Hypothalamus (tissue), 51 donors: ENCODE data around the gene OR10J1.
"Not testable (repeated sequence)": the region's sequence is repeated elsewhere in the genome, so short reads cannot be mapped to it uniquely, and the experiment has no call there.

Experiments
- DNase-seq, 51 donors: peaks; one replicate each; lab custom pipeline; 2025; lab: John Stamatoyannopoulos, UW

OR10J1 gene, protein sequence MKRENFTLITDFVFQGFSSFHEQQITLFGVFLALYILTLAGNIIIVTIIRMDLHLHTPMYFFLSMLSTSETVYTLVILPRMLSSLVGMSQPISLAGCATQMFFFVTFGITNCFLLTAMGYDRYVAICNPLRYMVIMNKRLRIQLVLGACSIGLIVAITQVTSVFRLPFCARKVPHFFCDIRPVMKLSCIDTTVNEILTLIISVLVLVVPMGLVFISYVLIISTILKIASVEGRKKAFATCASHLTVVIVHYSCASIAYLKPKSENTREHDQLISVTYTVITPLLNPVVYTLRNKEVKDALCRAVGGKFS

DNA sequence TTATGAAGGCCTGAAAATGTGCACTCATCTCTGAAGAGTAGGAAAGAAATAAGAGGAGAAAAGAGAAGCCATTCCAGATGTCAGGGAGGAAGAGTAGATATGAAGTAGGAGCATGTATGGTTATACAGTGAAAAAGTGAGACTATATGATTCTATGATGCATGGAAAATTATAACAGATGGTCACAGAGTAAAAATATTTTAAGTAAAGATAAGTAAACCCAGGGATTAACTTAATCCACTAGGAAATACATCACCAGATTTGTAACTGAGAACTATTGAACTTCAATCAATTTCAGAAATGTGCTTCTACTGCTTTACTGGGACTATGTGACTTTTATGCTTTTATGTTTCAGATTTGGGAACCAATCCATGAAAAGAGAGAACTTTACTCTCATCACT is at the start of gene OR10J1:
TSS of gene OR10J1 (plus strand) at position 301 of the 400 bp plus-strand sequence. CDS start at position 371, 70 bp downstream.
- DNase-seq: no peak

DNA sequence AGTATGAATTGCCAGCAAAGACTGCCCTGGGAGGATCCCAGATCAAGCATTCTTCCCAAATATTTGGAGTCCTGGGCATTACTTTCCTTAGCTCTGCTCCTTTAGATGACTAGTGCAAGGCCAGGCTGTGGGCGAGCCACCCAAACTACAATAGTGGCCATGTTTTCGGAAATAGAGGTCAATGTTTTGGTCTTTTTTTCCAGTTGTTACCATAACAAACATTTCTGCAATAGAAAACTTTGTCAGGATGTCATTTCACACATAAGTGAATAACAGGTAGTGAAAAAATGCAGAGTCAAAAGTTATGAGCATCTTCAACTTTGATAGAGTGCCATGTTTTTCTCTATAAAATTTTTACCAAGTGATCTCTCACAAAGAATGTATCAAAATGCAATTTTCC is 32.7 kb upstream of the OR10J1 start:
- DNase-seq: no peak

DNA sequence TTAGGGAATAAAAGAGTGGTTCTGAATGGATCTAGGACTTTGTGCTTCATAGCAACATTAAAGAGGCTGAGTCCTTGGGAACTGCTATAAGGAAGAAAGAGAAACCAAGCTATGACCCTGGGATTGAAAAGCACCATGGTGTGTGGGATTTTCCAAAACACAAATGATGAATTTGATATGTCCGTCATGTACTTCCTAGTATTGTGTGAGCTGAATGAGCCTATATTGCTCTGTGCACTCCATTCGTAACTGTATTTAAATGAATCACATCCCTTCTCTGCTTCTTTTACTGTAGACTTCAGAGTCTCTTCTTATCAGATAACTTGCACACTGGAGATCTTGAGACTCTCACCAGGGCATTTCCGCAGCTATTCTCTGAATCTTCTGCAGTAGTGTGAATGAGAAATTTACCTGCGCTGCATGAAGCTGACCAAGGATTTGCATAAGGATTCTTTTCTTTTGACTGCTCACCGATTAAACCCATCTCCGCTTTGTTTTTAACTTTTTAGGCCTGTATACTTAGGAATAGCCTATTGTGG is 30.6 kb upstream of the OR10J1 start:
- no peak for DNase-seq

DNA sequence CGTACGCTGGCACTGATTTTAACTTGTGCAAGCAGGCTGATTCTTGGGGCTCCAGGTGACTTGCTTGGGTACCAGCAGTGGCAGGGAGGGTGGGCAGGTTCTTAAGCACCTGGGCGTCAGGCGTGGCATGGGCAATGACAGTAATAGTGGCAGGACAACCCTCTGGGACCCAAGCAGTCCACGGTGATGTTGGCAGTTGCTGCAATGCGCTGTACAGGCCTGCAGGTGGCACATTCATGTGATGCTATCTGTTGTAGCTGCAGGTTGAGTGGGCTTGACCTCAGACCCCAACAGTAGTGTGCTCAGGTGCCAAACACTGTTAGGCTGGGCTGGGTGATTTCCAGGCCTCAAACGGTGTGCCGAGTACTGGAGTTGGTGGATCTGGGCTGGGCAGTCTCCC is 17.7 kb upstream of the OR10J1 start:
- DNase-seq: no peak

DNA sequence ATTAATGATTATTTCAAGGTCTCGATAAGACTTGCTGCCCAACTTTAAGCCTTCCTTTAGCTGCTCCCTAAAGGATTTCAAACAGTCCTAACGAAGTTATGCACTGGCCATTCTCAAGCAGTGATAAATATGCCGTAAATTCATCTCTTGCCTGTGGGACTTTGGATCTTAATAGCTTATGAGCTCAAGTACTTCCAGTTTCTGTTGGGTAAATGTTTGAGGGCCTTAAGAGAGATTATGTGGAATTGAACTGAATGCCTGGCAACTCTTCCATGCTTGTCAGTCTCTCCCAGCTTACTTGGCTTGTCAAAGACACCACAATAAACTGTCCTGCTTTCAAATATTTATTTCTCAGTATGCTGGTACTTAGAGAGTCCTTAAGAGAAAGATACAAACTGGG is 11.0 kb upstream of the OR10J1 start:
- DNase-seq: no peak

DNA sequence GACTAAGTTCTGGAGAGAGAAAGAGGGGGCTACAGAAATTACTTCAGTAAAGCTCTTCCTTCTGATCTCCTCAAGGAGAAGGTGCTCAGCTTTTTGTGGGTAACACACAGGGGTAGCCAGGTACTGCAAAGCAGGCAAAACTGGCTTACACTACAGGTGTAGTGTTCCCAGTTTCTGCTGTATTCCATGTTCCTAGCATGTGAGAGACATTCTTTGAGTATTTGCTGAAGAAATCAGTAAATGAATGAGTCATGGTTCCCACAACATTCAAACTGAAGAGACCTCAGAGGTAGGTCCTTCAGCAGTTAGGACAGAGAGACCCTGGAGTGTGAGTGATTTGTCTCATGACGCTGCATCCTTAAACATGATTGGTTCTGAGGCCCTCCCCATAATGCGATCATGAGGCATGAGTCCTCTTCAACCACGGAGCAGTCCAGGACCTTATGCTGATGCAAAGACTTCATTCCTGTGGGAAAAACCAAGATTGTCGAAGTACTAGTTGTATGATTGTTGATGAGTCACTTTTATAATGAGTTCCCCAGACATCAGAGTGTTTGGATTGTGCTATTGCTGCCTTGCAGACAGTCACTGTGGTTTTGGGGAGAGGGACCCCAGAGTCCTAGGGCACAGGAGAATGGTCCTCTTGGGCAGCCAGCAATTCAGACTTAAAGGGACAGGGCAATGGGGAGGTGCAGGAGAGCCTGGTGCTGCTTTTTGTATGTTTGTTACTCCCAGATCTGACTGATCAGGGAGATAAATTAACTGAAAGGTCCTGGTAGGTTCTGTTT is 10.3 kb upstream of the OR10J1 start:
- no peak for DNase-seq

DNA sequence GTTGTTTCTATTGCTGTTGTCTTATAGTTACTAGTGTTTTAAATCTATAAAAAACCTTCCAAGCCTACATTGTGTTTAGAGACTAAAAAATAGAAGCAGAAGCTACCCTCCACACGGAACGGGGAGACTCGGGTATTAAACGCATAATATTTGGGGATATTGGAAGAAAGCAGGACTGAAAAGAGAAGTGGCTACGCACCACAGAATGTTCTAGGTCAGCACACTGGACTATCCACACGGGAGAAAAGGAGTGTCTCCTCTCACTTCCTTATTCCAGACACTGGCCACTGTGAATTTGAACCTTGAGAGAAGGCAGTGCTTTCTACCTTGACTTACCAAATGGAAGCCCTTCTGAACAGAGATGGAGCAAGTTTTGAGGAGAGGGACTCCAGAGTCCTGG is 8.5 kb upstream of the OR10J1 start:
- DNase-seq: peak in 4 of 51 donors; percentile 1 to 10 (median 2)

DNA sequence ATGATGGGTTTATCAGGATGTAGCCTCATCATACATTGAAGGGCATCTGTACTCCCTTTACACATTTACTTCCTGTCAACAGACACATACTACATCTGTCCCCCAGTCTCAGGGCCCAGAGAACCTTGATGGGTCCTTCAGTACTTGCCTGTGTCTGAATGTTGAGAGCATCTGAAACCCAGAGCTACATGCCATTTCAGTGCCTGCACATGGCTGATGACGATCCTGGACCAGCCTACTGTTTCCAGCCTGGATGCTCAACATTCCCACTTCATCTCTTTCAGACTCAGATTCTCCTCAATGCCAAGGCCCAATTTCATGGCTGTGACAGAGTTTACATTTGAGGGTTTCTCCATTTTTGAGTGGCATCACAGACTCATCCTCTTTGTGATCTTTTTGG is 7.6 kb upstream of the OR10J1 start, which contains the start of gene OR10J4:
TSS of gene OR10J4 (plus strand) at position 301 of the 400 bp plus-strand sequence.
- DNase-seq: no peak

DNA sequence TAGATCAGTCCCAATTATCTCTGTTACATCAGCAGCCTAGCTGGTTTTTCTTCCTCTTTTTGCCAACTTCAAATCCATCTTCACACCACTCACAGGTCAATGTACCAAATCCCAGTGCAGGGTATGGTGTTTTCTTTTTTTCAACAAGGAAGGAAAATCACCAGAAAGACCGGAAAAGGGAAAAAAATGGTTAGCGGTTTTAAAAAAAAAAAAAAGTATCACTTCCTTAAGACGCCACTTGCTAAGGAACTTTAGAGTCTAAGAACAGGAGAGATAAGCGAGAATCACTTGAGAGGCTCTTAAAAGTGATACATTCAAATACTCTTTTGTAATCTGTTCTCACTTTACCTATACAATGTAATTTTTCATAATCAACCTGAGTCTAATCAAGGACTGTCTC is 3.1 kb upstream of the OR10J1 start:
- DNase-seq: no peak

DNA sequence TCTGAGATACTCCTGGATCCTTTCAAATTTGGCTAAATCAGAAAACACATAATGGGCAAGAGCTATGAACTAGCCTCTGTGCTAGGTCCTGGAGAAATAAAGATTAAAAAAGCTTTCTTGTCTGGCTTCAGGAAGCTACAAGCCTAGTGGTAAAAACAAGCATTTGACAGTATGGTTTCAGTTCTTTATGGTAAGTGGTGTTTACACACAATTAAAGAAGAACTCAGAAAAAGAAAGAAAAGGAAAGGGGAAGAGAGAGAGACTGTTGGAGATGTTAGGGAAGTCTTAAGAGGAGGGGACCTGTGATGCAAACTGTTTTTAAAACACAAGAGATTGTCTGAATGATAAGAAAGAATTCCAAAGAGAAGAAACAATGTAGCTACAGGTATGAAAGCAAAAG is 1.8 kb downstream of the OR10J1 start:
- DNase-seq: no peak

DNA sequence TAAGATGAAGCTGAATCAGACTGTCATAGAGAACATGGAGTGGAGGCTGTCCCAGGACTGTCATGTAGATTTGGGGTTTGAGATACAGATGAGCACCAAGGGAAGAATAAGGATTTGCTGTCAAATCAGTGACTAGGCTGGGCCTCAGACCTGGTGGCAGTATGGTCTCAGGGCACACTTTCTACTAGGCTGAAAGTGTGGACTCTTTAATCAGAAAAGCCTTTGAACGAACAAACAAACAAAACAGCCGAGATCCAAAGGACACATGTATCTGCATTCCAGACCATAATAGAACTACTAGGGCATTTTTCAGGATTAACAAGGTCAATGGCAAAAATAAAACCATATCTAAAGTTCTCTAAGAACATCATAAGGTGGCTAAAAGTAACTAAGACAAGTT is 2.9 kb downstream of the OR10J1 start:
- DNase-seq: no peak

DNA sequence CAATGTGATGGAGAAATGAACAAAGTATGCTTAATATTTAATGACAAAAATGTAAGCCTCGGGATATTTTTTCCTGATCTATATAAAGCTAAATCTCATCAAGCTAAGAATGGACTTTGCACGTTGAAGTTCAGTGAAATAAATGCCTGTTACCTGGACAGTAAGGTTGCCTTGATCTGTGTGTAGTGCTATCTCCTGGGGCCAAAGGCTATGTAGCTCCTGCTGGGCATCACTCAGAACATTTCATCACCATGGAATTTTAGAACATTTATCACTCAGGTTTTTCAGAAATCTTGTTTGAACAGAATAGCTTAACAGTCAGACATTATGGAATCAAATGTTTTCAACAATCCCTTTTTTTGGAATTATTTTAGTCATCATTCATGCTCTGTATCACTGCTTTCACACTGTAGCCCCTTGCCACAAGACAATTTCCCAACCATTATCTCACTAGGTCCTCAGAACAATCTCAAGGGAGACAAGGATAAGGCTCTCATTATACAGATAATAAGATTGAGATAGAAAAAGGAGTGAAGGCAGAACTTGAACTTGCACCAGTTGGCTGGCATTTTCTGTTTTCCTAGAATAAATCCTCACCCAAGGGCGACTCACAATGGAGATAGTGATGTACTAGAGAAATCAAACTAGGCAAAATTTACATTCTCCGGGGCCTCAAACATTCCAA is 3.7 kb downstream of the OR10J1 start:
- DNase-seq: no peak

DNA sequence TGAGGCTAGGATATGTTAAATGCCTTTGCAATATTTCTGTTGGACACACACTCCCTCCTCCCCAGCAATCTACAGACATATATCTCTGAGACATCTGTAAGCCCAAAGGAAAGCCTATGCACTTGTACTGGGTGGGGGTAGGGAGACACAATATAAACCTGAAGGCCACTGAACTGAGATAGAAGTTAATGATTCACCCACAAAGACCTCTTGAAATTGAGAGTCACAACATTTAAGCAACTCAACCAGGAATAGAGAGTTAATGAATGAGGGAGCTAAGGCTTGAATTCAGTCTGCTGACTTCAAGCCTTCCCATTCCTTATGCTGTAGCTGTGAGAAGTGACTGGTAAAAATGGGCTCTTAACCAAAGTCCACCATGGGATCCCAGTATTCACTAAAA is 5.0 kb downstream of the OR10J1 start:
- DNase-seq: no peak

DNA sequence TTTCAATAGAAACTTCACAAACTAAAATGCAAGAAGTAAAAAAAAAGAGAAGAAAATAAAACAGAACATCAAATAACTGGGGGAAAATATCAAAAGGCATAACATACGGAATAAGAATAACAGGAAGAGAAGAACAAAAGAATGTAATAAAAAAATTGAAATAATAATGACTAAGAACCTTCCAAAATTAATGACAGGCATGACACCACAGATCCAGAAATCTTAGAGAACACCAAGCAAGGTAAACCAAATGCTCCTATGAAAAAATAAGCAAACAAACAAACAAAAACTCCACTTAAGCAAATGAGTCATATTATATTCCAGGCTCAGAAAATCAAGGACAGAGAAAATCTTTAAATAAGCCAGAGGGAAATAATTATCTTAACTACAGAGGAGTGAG is 8.7 kb downstream of the OR10J1 start:
- DNase-seq: no peak

DNA sequence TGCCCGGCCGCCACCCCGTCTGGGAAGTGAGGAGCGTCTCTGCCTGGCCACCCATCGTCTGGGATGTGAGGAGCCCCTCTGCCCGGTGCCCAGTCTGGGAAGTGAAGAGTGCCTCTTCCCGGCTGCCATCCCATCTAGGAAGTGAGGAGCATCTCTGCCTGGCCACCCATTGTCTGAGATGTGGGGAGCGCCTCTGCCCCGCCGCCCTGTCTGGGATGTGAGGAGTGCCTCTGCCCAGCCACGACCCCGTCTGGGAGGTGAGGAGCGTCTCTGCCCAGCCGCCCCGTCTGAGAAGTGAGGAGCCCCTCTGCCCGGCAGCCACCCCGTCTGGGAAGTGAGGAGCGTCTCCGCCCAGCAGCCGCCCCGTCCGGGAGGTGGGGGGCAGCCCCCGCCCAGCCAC is 10.1 kb downstream of the OR10J1 start:
- DNase-seq: not testable (repeated sequence)

DNA sequence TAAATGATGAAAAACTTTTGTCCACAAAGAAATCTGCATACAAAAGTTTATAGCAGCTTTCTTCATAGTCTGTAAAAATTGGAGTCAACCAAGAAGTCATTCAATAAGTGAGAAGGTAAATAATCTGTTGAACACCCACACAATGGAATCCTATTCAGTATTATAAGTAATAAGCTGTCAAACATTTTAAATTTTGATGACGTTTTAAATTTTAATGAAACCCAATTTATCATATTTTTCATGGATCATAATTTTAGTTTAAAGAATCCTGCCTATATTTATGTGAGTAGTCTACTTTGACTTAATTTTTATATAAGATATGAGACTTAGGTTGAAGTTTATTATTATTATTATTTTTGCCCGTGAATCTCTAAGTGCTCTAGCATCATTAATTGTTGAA is 20.0 kb downstream of the OR10J1 start:
- DNase-seq: no peak

DNA sequence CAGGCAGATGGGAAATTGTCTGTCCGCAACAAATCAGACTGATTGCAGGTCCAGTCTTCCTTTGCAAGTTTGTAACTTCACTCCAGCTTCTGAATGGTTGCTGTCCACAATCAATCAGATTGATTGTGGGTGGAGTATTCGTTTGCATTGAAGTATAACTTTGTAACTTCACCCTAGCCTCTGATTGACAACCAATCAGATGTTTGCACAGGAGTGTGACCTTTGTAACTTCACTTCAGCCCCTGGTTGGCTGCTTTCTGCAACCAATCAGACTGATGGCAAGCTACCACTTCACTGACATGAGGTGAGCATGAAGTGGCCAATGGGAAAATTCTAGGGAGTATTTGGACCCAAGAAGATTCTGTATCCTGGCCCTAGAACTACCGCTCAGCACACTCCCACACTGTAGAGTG is 25.7 kb downstream of the OR10J1 start:
- DNase-seq: no peak

DNA sequence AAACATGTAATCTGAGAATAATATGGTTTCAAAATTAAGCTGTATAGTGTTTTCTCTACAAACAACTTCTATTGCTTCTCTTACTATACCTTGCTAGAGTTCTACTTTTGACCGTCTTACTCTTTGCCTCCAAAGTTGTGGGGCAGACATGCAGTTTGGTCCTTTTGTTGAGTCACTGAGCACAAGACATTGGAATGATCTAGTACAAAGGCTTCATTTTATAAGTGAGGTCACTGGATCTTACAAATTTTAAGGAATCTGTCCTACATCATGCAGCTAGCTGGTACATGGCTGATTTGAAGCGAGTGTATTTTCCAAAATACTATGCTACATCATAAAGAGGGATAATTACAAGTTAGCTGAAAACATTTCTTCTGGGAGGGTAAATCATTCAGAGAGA is 28.8 kb downstream of the OR10J1 start:
- DNase-seq: no peak

DNA sequence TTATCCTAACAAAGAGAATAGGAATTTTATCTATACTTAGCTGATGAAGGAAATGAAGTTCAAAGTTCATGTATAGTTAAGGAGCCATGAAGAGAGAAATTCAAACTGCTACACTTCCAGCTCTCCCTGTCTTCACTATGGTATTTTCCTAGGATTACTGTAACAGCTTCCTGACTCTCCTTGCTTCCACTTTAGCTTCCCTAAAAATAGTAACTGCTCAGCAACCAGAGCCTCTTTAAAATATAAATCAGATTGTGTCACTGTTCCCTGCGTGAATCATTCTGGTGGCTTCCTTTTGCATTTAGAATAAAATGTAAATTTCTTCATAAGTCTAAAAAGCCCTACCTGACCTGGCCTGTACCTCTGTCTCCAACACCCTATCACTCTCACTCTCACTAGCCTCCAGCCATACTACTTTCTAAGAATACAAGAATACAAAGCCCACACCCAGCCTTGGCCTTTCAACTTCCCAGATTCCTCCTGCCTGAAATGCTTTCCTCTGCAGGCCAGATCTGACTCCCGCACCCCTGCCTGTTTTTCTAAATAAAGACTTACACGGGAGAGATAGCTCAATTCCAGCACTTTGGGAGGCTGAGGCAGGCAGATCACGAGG is 30.5 kb downstream of the OR10J1 start:
- no peak for DNase-seq

DNA sequence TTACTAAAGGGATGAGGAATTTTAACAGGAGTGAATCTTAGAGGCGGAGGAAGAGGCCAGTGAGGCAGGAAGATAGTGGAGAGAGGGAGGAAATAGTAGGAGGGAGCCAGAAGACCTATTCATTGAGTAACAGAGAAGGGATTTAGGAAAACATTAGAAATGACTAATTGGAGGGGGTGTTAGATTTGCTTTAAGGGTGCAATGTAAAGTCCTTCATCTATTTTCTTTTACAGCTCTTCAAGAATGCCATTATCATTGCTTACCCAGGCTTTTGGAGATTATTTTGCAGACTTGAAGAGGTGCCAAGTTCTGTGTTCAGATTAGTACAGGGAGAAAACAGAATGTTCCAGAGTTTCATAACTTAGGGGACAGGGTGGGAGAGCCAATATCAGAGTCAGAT is 33.8 kb downstream of the OR10J1 start:
- no peak for DNase-seq

DNA sequence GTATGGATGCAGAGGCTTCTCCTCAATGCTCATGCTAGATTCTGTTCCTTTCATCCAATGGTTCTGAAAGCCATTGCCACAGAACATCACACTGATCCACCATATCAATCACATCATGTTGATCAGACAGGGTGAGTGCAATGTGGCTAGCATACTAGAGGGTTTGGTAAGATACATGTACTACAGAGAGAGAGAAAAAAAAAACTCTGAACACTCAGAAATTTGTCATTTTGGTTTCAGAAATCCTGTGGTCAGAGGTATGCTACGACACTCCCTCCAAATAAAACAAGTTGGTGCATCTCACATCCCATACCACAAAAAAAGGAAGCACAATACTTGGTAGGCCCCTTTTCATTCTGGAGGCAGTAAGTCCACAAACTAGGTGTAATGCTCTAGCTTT is 35.4 kb downstream of the OR10J1 start:
- DNase-seq: no peak
